Stimulated activated naive CD4-positive, alpha-beta T cell (primary cell): ENCODE measurements around the gene DGAT2L6.

Experiments
- DNase-seq, 6 experiments: peaks; one replicate each; lab custom pipeline; 2025; lab: John Stamatoyannopoulos, UW

DGAT2L6 gene

DNA sequence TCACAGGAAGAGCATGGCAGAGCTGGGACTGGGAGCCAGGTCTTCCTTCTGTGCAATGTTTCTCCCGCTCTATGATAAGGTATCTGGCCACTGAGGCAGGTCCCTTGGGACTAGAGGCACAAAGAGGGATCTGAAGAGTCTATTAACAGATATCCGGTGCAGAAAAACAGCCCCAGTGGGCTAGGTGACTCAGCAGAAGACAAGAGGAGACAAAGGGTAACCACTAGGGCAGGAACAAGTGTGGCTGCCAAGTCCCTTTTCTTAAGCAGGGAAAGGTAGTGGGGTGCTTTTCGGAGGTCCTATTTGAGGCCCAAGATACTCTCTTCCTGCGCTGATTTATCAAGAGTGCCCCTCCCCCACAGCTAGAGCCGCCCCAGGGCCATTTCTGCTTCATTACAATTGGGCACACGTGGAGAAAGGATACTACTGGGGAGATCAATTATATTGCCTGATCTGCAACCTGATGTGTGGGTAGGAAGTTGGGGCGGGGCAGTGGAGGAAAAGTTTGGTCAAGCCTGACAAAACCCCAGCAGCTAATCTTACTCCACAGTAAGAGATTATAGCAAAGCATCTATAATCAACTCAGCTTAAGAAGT lies at the start of gene DGAT2L6:
Gene DGAT2L6, plus strand, starts transcription at position 546 of the 596 bp plus-strand sequence. CDS start 100 bp downstream, outside the sequence.
- no peak for DNase-seq

DNA sequence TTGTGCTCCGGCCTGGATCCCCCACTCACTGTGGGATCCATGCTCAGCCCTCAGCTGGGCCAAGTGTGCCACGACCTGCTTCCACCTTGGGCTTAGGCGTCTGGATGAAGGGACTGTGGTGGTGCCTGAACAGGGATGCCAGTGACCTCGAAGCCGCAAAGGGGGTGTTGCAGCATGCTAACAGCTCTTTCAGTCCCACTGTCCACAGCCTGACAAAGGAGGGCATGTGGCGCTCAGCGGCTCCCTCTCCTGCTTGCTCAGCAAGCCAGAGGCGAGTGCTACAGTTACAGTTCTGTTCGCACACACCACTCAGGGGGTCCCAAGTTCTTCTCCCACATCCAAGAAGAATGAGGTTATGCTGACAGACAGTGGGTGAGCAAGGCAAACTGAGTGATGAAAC lies 49.2 kb upstream of the DGAT2L6 start:
- DNase-seq = no peak

DNA sequence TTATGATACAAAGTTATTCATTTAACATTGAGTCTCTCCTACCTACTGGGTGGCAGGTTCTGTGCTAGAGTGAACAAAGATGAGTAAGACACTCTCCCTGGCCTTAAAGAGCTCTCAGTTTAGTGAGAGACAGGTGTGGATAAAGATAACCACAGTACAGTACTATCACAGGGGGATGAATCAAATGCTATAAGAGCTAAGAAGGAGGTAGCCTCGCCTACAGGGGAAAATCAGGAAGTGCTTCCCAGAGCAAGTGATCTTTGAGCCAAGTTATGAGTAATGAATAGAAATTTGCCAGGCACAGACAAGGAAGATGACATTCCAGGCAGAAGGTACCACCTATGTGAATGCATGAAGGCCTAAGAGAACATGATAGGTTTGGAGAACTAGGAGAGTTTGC lies 47.5 kb upstream of the DGAT2L6 start:
- DNase-seq = no peak

DNA sequence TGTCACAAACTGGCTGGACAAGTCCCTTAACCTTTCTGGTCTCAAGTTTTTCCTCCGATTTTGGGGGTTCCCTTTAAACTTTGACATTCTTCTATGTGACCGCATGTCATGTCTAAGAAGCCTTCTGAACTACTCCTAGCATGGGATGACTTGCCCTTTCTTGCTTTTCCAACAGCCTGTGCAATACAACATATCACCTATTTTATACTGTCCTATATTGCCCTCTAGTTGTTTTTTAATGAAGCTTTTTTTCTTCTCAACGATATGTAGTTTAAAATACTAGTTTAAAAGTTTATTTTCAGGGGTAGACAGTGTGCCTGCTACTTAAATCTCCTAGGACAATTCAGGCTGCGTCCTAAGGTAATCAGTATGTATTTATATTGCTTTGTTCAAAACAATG lies 45.1 kb upstream of the DGAT2L6 start:
- DNase-seq = peak in 1 of 6 experiments; percentile 11

DNA sequence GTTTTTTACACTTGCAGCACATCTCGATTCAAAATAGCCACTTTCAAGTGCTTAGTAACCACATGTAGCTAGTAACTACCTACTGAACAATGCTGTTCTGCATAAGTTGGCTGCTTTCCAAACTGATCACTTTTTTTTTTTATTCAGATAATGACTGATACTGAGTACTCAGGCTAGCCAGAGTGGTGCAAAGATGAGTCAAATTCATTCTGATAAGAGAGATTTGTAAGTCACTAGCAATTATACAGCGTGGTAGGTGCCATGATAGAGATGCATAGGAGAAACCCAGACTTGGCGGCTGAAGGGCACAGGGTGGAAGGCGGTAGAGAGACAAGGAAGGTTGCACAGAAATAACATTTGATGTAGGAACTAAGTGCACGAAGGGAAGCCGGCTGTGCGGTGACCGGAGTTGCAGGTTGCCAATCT lies 44.4 kb upstream of the DGAT2L6 start:
- peak in 2 of 6 experiments; percentile 56 to 72 for DNase-seq

DNA sequence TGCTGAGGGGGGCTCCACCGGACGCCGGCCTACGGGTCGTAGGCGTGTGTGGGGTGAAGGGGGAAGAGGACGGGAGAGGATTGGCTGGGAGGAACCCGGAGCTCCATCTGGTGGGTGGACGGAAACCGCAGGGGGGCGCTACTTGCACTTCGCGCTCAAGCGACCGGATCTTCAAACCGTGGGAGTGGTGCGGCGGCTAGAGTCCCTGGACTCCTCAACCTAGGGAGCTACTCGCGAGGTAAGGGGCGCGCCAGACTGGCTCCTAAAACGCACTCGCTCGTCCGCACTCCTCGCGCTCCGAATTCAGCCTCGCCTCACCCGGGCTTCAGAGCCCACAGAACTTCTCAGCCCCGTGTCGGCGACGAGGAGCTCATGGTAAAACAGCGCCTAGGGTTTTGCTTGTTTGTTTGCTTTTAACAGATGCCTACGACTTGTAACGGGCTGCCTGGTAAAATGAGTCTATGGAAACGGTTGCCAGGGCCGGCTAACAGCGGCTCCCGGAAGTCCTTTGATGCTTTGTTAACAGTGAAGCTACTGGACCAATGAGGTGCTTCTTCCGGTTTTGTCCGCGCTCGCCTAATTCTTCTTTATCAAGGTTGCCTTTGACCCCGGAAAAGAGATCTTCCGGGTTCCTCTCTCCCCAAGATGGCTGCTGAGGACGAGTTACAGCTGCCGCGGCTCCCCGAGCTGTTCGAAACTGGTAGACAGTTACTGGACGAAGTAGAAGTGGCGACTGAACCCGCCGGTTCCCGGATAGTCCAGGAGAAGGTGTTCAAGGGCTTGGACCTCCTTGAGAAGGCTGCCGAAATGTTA lies 43.8 kb upstream of the DGAT2L6 start, which contains the start of gene IGBP1:
Gene IGBP1, plus strand, starts transcription at position 145 of the 813 bp plus-strand sequence. Its CDS starts 501 bp downstream, at position 646.
- peak; percentile 60 to 85 (median 82) for DNase-seq

DNA sequence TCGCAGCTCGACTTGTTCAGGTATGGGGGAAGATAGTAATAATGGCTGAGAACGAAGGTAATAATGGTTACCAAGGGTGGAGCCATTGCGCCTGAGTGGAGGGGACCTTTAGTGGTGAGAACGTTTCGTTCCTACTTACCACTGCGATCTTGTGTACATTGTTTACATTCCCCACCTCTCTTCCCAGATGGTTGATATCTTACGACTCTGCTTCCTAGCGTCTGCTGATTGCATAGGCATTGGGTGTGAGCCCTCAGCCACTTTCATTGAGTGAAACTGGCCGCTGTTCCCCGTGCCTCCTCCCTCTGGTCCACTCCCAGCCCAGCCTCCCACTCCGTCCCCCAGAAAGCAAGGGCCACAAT lies 43.2 kb upstream of the DGAT2L6 start:
- DNase-seq = no peak

GRCh38 chrX:70138622-70139021 lies 38.7 kb upstream of the DGAT2L6 start:
- no peak for DNase-seq

GRCh38 chrX:70139736-70140135 lies 37.5 kb upstream of the DGAT2L6 start:
- no peak for DNase-seq

GRCh38 chrX:70141373-70141772 lies 35.9 kb upstream of the DGAT2L6 start:
- DNase-seq = no peak

- DNase-seq = no peak
These were observed 10.4 kb upstream of the DGAT2L6 start for GRCh38 chrX:70166601-70167590.

DNA sequence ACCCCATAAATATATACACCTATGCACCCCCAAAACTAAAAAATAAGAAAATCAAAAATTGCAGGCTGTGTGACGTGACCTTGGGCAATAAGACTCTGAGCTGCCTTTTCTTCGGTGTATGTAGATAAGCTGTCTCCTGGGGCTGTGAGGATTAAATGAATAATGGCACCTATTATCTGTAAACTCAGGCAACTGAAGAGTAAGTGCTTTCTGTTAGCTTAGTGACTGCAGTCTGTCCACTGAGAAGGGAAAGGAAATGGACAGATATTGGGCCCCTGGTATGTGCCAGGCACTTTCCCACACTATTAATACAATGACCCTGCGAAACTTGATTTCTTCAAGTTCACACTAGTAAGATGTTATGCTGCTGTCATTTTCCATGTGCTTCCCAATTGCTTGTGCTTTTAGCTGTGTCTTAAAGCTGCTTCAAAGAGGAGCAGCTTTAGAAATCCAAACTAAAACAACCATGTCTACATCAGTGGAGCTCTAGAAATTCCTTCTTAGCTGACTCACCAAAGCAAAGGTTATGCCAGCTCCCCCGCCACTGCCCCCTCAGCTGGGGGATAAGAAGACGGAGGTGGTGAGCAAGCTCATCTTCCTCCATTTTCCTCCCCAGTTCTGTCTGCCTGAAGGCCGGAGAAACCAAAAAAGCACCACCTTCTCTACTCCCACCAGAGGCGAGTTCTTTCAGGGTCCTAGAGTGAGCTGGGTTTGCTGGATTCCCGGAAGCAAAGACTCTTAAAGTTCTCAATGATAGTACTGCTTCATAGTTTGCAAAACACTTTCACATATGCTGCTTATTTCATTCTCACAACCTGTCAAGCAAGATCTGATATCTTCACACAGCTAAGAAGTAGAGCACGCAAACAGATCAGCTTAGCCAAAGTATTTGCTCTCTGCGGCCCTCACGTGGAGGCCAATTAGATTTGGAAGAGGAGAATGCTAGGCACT lies 8.8 kb upstream of the DGAT2L6 start:
- DNase-seq = no peak

GRCh38 chrX:70169281-70169680 lies 8.0 kb upstream of the DGAT2L6 start:
- DNase-seq = no peak

DNA sequence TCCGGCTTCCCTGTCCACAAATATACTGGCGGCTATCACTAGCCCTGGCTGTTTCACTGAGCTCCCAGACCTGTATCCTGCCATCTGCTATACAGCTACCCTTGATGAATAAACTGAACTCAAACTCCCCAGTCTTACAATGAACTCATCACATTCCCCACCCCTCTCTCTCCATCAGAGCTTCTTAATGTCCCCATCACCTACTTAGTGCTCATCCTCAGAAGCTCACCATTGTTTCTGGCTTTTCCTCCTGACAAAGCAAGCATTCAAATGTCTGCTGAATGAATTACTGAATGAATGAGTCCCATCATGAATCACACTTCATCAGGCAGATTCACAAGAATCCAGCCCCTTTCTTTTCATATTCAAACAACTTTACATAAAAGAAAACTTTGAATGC lies 5.7 kb upstream of the DGAT2L6 start:
- no peak for DNase-seq

DNA sequence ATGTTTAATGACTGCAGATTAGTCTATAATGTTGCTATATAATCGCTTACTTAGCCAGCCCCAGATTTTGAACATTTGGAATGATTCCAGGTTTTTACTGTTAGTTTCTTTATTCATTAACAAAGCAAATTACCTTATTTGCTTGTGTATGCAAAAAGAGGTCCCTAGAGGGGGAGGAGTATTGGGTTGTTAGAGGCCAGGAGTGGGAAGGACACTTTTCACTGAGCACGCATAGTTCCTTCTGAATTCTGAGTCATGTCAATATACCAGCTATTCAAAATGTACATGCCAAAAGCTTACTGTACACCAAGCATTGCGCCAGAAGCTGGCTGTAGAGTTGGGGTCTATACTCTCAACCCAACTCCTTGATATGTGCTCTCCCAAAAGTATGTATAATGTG lies 5.1 kb upstream of the DGAT2L6 start:
- no peak for DNase-seq

DNA sequence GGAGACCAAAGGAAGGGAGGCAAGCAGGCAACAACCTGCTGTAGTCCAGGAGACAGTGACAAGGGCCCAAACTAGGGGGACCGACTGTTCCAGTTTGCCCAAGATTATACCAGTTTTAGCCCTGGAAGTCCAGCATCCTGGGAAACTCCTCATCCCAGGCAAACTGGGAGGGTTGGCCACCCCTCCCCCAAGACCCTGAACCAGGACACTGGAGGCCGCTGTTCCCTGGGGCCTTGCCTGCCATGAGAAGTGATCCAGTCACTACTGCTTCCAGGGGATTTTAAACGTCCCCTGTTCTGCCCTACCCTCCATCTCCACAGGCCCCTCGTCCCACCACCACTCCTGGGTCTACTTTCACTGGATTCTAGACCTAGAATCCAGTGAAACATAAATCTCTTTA lies 4.3 kb upstream of the DGAT2L6 start:
- DNase-seq = no peak

DNA sequence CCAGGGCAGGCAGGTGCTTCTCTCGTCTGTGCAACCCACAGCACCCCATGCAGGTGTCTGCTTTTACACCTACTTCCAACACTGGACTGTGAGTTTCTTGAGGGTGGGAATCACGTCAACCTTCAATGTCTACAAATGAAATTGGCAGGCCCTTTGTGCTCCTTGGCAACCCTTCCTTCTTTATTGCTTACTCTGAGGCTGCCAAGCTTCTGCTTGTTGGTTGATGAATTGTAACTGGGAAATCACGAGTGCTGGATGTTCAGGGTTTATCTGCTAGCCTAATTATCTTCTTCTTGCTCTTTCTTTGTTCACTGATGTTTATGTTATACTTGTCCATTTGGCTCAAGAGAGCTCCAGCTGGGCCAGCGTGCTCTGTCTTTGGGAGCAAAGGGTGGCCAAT lies 2.5 kb upstream of the DGAT2L6 start:
- no peak for DNase-seq

DNA sequence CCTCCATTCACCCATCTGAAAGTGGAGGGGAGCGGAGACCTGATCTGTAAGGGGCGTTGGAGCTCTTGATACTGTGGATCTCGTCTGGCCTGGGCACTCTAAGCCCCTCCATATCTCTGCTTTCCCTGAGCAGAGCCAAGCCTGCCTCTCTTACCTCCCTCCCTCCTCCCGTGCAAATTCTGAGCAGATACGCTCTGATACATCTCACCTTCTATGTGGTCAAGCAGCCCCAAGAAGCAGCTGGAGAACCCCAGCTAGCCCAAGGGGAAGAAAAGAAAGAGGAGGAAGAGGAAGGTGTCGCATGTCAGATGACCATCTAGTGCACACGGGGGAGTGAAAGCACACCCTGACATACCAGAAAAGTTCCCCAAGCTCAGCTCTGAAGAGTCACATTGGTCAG lies 1.9 kb upstream of the DGAT2L6 start:
- DNase-seq = no peak

DNA sequence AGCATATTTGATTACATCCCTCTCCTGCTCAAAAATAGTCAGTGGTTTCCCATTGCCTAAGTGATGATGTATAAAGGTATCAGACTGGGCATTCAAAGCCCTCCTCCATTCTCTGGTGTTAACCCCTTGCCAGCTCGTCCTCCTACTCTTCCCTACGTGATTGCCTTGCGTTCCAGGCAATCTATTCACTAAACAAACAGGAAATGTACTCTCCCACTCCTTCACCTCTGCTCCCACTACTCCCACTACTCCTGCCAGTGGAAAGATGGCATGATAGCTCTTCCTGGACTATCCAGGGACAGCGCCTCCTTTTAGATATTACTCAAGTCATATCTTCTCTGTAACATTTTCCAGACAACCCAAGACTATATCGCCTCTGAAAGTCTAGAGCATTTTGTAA lies 5.8 kb downstream of the DGAT2L6 start:
- no peak for DNase-seq

DNA sequence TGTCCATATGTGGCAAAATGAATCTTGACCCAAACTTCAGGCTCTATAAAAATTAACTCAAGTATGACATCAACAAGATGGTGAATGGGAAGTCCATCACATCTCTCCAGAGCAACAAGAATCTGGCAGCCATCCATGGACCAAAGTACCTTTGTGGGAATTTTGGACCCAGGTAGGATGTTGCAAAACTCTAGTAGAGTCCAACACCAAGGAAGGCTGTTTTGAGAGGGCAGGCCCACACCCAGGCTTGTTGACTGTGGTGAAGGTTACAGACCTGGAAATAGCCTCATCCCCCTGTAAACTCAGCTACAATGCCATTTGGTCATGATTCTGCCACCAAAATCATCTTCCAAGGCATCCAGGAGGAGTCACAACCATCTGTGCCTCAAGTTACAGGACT lies 12.9 kb downstream of the DGAT2L6 start:
- no peak for DNase-seq
